Measurements from ENCODE around the gene AJUBA. TPM values are rescaled to one million over a fixed set of nuclear protein-coding genes. Genes with fewer than 3 reads are reported as not detected.

AJUBA gene
- total RNA-seq, 4 donors from 2014 or later: 18.4 to 40.5 (median 34.8) TPM

- no peak for TF ChIP-seq POLR2A (IDR thresholded peaks at IDR 0.05)
- TF ChIP-seq, protein P1, sequence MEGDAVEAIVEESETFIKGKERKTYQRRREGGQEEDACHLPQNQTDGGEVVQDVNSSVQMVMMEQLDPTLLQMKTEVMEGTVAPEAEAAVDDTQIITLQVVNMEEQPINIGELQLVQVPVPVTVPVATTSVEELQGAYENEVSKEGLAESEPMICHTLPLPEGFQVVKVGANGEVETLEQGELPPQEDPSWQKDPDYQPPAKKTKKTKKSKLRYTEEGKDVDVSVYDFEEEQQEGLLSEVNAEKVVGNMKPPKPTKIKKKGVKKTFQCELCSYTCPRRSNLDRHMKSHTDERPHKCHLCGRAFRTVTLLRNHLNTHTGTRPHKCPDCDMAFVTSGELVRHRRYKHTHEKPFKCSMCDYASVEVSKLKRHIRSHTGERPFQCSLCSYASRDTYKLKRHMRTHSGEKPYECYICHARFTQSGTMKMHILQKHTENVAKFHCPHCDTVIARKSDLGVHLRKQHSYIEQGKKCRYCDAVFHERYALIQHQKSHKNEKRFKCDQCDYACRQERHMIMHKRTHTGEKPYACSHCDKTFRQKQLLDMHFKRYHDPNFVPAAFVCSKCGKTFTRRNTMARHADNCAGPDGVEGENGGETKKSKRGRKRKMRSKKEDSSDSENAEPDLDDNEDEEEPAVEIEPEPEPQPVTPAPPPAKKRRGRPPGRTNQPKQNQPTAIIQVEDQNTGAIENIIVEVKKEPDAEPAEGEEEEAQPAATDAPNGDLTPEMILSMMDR (IDR thresholded peaks at IDR 0.05): no peak
- no peaks in the 10 kb centered on the region for H3K9me3 ChIP-seq
- WGBS, 2 donors: 98 to 99% methylated on average over 2 of the region's 2 CpGs
- no peak overlapping the region for H3K27ac ChIP-seq
- H3K4me1 ChIP-seq: peaks cover 2% of the 10 kb centered on the region in 2 donors
- DNase-seq: no peak
- H3K27me3 ChIP-seq: no peaks in the 10 kb centered on the region
- no peaks in the 10 kb centered on the region for H3K36me3 ChIP-seq
- intact Hi-C loops (cut with DNase I): no loop called here
- no peak overlapping the region for H3K4me3 ChIP-seq (replicated peaks in 1 of 3)
These were observed 18.5 kb upstream of the AJUBA start for GRCh38 chr14:23000860-23001259.

DNA sequence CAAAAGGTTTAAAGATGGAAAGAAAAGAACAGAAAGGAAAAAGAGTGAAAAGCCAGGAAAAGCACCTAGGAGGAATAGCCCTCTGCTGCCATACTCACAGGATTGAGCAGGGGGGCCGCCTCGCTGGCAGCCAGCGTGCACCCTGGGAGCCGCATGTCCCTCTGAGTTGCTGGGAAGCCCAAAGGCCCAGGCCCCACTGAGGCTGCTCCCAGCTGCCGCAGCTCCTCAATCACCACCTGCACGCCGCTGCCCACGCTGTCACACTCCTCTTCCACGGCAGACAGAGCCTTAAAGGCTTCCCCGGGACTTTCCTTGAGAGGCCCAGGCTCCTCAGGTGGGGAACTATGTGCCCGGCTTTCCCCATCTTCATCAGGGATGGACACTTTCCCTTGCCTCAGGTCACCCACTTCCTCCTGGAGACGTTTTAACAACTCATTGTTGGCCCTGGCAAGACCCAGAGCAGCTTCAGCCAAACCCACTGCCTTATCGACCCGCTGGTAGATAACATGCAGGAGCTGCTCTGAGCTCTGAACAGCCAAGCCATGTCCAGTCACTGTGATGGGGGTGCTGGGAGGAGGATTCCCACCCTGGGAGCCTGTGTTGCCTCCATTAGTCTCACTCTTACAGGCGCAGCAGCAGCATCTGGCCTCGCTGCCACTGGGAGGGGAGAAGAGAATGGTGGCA, 16.1 kb upstream of the AJUBA start:
- Histone ChIP-seq H3K4me3 (replicated peaks in 1 of 3) (no peak overlapping the region), H3K27me3 (no peaks in the 10 kb centered on the region), H3K36me3 (no peaks in the 10 kb centered on the region), H3K27ac (no peak overlapping the region), H3K4me1 (peaks cover 18 to 20% of the 10 kb centered on the region in 2 donors), H3K9me3 (no peaks in the 10 kb centered on the region)
- 91 to 93% methylated on average over 11 to 16 of the region's 16 CpGs for WGBS, 2 donors
- no peak for TF ChIP-seq POLR2A (IDR thresholded peaks at IDR 0.05)
- TF ChIP-seq, protein P1 (IDR thresholded peaks at IDR 0.05): no peak
- intact Hi-C loops (cut with DNase I): no loop called here
- DNase-seq: no peak

DNA sequence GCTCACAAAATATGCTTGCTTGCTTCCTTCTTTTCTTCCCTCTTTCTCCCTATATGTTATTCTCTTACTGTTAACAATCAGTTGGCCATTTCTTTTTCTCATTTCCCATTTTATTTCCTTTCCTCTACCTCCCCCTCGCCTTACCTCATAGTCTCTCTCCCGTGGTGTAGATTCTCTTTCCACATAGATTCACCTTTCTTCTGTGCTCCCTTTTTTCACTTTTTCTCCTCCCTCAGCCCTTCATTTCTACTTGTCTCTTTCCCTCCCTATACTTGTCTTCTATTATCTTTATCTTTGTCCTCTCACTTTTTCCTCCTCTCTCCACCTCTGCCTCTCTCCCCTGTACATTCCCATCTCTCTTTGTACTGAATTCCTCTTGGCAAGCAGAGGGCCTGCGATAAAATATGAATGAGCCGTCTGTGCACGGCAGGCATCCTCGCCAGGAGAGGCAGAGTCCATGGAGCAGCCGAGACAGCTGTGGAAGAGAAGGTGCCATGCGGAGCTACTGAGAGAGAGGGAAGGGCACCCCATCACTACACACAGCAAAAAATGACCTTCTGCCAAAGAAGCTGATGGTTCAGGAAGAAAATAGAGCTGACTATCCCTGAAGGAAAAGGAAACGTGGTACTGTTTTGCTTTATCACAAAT, 15.4 kb upstream of the AJUBA start:
- Histone ChIP-seq H3K4me3 (replicated peaks in 1 of 3) (no peak overlapping the region), H3K27me3 (no peaks in the 10 kb centered on the region), H3K36me3 (no peaks in the 10 kb centered on the region), H3K4me1 (peaks cover 21 to 25% of the 10 kb centered on the region in 2 donors), H3K9me3 (no peaks in the 10 kb centered on the region), H3K27ac (no peak overlapping the region)
- TF ChIP-seq, protein P1 (IDR thresholded peaks at IDR 0.05): no peak
- no peak for TF ChIP-seq POLR2A (IDR thresholded peaks at IDR 0.05)
- WGBS, 2 donors: 82 to 83% methylated on average over 9 of the region's 9 CpGs
- intact Hi-C loops (cut with DNase I): no loop called here
- no peak for DNase-seq

- TF ChIP-seq POLR2A (IDR thresholded peaks at IDR 0.05): no peak
- TF ChIP-seq, protein P1 (IDR thresholded peaks at IDR 0.05): no peak
- no peak overlapping the region for H3K4me3 ChIP-seq (replicated peaks in 1 of 3)
- H3K27me3 ChIP-seq: no peaks in the 10 kb centered on the region
- no peaks in the 10 kb centered on the region for H3K9me3 ChIP-seq
- H3K27ac ChIP-seq: peak overlapping the region in 1 of 3 donors; percentile 24
- DNase-seq: no peak
- peaks cover 21 to 28% of the 10 kb centered on the region in 2 donors for H3K4me1 ChIP-seq
- 73 to 79% methylated on average over 10 to 11 of the region's 11 CpGs for WGBS, 2 donors
- intact Hi-C loops (cut with DNase I): no loop called here
- H3K36me3 ChIP-seq: no peaks in the 10 kb centered on the region
These were observed 14.7 kb upstream of the AJUBA start for GRCh38 chr14:22996768-22997654.
